ENCODE data around the gene ECI1.

ECI1 gene

GRCh38 chr16:2251296-2252111, at the start of gene ECI1:
TSS of gene ECI1 (minus strand) at chr16:2251587. CDS start at chr16:2251566, 21 bp downstream.
- peak; percentile 82 for DNase-seq

- no peak for DNase-seq
Measured at GRCh38 chr16:2299915-2300192, 48.5 kb upstream of the ECI1 start.

GRCh38 chr16:2299121-2299914, 47.9 kb upstream of the ECI1 start:
- no peak for DNase-seq

- no peak for DNase-seq
Measured at GRCh38 chr16:2298621-2299020, 47.2 kb upstream of the ECI1 start.

GRCh38 chr16:2297506-2297860, 46.1 kb upstream of the ECI1 start:
- DNase-seq, result no peak

- no peak for DNase-seq
Measured at GRCh38 chr16:2296661-2297505, 45.5 kb upstream of the ECI1 start.

GRCh38 chr16:2295056-2295798, 43.8 kb upstream of the ECI1 start:
- no peak for DNase-seq

GRCh38 chr16:2292221-2292620, 40.8 kb upstream of the ECI1 start:
- DNase-seq, result no peak

- DNase-seq, result no peak
Measured at GRCh38 chr16:2289282-2289681, 37.9 kb upstream of the ECI1 start.

GRCh38 chr16:2288726-2289125, 37.3 kb upstream of the ECI1 start:
- no peak for DNase-seq

- DNase-seq, result no peak
Measured at GRCh38 chr16:2287916-2288547, 36.6 kb upstream of the ECI1 start.

- DNase-seq, result no peak
Measured at GRCh38 chr16:2286550-2286949, 35.2 kb upstream of the ECI1 start.

- DNase-seq, result no peak
Measured at GRCh38 chr16:2285731-2286191, 34.4 kb upstream of the ECI1 start.

GRCh38 chr16:2284797-2285576, 33.6 kb upstream of the ECI1 start:
- DNase-seq, result no peak

GRCh38 chr16:2284001-2284770, 32.8 kb upstream of the ECI1 start:
- DNase-seq, result no peak

- no peak for DNase-seq
Measured at GRCh38 chr16:2282866-2283555, 31.6 kb upstream of the ECI1 start.

- DNase-seq, result no peak
Measured at GRCh38 chr16:2282262-2282661, 30.9 kb upstream of the ECI1 start.

- DNase-seq, result no peak
Measured at GRCh38 chr16:2280981-2281542, 29.7 kb upstream of the ECI1 start.

GRCh38 chr16:2280461-2280860, 29.1 kb upstream of the ECI1 start:
- no peak for DNase-seq
